CD4-positive, alpha-beta T cell treated with Interleukin-17A for 4 hours (primary cell): ENCODE results near the gene CUL3.
"Not testable (repeated sequence)": the region's sequence is repeated elsewhere in the genome, so short reads cannot be mapped to it uniquely, and the experiment has no call there.

Experiments used
- DNase-seq: peaks from one replicate; pipeline ENCODE4 v3.0.0-alpha.2; 2020; ENCODE audit warnings: mixed read lengths

The CUL3 gene

DNA sequence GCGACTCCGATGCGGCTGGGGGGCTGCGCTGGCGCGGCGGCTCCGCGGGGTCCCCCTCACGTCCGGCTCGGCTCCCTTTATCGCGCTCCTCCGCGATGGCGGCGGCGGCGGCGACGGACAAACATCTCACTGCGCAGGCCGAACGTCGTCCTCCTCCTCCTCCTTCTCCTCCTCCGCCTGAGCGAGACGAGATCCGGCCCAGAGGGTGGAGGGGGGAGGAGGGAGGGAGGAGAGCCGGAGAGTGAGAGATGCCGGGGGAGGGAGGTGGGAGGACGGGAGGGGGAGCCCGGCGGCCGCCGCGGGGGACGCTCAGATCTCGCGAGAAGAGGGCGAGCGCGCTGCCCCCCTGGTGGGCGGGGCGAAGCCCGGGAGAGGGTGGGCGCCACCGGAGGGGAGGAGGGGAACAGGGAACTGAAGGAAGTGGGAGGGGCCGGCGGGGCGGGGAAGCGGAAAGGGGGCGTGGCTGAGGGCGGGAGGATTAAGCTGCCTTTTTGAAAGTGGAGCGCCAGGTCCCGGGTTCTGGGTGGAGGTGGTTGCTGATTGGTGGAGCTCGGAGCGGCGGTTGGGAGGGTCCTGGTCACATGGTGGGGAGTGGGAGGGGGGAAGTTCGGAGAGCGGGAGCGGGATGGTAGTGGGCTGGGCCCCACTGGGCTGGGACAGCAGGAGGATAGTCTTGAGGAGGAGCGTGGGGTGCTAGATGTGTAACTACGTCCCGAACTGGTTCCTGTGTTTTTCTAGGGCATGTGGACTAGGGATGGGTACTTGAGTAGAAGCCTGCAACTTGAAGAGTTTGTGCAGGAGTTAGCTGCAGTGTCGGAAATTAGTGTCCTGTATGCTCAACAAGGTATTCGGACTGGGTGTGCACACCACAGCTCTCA, at the start of gene CUL3:
TSS of gene CUL3 (minus strand) at position 153 of the 878 bp plus-strand sequence. CDS start 354 bp downstream, outside the sequence.
- peak; percentile 99 for DNase-seq

DNA sequence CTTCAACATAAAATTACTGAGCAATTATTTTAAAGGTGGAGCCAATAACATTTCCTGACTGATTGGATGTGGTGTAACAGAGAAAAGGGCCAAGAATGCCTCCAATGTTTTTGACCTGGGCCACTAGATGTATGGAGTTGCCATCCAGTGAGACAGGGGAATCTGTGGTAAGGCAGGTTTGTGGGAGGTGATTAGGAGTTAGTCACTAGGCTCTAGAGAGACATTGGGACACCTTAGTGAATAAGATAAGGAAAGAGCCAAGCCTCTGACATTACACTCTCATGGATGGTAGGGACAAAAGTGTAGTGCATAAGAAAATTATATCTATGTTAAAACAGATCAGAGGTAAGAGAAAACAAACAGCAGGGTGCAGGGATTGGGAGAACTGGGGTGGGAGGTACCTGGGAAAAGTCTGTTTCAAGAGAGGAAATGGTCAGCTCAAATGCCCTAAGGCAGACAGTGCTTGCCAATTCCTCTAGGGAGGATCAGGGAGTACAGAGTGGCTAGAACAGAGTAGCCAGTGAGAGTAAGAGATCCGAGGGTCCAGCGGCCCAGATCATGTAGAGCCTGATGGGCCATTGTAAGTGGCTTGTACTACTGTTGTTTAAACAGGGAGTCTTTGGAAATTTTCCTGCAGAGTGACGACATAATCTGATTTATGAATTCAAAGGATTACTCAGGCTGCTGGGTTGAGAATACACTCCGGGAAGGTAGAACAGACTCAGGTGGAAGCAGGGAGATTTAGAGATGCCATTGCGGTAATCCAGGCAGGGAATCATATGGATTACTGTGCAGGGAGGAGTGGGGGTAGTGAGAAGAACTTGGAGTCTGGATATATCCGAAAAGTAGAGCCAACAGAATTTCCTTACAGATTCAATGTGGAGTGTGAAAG, 45.7 kb upstream of the CUL3 start:
- no peak for DNase-seq

DNA sequence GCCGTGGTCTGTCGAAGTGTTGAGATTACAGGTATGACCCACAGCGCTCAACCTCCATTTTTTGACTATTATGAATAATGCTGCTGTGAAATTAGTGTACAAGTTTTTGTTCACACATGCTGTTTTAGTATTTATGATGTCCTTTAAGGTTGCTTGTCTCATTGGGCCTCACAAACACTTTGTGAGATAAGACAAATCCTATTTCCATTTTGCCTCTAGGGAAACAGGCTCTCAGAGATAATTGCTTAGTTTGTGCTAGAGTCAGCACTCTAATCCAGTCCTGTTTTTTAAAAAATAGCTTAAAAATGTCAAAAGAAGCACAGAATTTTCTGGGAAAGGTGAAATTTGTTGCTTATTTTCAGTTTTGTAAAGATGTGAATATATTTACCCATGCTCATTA, 43.3 kb upstream of the CUL3 start:
- no peak for DNase-seq

DNA sequence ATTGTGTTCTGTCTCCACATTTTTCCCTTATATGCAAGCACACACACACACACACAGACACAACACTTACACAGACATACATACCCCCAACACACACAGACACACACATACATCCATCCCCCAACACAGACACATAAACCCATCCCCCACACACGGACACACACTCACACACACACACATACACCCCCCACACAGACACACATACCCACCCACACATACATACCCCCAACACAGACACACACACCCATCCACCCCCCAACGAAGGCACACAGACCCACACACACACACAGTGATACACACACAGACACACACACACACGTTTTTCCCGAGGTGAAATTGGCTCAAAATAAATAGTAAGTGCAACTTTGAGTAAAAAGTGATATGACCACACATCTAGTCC, 41.6 kb upstream of the CUL3 start:
- no peak for DNase-seq

DNA sequence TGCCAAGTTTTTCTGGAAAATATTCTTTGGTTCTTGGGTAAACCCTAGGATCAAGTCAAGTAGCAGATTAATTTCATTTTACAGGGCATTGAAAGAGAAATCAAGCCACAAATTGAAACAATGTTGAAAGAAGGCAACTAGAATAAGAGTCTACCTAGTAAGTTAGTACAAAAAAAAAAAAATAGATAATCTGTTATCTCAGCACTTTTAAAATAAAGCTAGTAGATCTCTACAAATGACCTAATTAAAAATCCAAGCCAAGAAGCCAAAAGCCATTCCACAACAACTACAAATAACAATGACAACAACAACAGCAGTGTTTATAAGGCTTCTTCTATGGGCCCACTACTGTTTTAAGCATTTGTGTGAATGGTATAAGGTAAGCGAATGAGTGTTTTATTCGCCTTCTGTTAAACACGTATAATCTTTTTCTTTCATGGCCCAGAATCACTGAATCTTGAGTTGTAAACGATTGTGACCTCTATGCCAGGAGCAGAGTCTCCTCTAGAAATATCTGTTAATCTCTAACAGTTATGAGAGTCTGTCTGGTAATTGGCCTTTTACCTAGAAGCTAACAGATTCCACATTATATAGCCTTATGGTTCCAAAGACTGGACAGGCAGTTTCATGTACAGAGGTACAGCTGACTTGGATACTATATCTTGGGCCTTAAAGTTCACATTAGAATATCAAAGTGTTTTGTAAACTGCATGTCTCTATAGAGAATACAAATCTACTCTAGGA, 28.6 kb upstream of the CUL3 start:
- DNase-seq = no peak

DNA sequence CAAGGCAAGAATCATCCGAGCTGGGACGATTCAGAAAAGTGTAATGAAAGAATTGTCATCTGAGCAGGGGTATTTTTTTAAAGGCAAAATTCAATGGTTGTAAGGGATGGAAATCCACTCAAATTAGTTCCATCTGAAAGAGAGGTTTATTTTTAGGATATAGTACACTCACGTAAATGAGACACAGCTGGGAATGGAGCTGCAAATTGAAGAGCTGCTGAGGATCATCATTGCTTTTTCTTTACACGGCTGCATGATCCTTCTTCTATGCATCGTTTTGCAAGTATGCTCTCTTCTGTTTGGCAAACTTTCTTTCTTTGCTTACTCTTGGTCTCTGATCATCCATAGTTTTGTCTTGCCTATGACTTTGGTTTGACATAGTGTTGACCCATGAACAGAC, 27.4 kb upstream of the CUL3 start:
- DNase-seq = no peak

DNA sequence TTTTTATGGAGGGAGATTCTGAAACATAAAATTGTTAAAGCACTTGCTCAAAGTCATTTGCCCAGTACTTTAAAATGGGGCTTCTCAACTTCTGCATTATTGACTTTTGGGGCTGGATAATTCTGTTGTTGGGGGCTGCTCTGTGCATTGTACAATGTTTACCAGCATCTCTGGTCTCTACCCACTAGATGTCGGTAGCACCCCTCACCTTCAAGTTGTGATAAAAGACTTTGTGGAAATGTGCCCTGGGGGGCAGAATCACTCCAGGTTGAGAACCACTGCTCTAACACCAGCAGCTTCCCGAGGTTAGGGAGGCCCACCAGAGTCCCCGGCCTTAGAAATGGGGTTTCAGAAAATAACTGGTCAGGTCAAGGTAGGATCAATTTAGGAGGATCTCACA, 26.8 kb upstream of the CUL3 start:
- no peak for DNase-seq

DNA sequence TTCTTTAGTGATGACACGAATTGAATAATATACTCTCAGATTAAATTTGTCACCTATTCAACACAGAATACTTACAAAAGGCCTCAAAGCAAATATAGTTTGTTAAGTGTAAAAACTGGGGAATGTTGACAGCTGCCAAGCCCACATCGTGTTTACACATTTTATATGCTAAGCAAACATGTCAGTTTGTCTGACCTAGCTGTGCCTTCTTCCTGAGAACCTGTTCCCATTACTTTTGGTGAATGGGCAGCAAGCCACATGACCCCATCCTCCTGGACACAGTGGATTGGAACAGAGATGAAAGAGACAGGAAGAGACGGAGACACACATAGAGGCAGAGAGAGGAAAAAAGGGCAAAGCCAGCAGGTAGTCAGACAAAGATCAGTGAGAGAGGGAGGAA, 22.9 kb upstream of the CUL3 start:
- DNase-seq = no peak

DNA sequence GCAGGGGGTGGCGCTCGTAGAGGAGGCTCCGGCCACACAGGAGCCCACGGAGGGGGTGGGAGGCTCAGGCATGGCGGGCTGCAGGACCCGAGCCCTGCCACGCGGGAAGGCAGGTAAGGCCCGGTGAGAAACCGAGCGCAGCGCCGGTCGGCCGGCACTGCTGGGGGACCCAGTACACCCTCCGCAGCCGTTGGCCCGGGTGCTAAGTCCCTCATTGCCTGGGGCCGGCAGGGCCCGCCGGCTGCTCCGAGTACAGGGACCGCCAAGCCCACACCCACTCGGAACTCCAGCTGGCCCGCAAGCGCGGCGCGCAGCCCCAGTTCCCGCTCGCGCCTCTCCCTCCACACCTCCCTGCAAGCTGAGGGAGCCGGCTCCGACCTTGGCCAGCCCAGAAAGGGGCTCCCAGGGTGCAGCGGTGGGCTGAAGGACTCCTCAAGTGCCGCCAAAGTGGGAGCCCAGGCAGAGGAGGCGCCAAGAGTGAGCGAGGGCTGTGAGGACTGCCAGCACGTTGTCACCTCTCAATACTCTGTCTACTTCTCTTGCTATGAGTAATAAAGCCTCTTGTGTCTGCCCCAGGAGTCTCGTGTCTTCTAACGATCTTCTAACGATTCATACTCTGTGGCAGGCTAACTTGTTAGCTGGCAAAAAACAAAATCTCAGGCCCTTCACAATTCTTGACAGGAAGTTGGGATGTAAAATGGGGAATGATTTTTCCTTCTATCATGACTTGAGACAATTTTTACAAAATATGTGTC, 18.8 kb upstream of the CUL3 start:
- not testable (repeated sequence) for DNase-seq

DNA sequence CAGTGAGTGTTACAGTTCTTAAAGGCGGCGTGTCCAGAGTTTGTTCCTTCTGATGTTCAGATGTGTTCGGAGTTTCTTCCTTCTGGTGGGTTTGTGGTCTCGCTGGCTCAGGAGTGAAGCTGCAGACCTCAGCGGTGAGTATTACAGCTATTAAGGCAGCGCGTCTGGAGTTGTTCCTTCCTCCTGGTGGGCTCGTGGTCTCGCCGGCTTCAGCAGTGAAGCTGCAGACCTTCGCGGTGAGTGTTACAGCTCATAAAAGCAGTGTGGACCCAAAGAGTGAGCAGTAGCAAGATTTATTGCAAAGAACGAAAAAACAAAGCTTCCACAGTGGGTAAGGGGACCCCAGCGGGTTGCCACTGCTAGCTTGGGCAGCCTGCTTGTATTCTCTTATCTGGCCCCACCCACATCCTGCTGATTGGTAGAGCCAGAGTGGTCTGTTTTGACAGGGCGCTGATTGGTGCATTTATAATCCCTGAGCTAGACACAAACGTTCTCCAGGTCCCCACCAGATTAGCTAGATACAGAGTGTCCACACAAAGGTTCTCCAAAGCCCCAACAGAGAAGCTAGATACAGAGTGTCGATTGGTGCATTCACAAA, 17.7 kb upstream of the CUL3 start:
- DNase-seq = peak; percentile 12

DNA sequence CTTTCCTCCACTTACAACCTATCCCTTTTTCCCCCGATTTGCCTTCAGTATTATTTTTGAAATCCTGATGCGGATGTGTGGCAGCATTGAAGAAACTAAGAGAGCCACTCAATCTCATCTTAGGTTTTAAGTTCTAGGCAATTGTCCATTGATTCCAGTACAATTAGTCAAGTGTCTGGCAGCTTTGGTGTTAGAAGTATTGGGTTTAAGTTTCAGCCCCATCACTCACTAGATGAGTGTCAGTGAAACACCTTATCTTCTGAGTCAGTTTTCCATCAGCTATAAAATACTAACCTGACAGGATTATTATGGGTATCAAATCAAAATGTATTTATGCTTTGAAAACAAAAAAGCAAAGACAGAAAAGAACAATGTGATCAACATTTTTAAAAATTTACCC, 16.8 kb upstream of the CUL3 start:
- no peak for DNase-seq

DNA sequence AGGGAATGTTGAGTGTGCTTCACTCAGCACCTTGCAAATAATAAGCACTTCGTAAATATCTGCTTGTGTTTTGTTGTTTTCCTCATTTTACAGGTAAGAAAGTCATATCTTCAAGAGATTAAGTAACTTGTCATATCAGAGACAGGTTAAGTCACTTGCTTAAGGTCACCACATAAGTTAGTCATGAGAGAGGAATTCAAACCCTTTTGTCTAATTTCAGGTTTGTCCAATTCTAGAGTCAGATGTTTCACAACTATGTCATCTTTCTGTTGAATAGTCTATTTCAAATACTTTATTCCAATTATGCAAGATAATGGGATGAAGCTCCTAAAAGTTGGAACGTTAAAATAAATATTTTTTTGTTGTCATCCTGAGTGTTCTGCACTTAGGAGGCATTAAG, 13.5 kb upstream of the CUL3 start:
- no peak for DNase-seq

DNA sequence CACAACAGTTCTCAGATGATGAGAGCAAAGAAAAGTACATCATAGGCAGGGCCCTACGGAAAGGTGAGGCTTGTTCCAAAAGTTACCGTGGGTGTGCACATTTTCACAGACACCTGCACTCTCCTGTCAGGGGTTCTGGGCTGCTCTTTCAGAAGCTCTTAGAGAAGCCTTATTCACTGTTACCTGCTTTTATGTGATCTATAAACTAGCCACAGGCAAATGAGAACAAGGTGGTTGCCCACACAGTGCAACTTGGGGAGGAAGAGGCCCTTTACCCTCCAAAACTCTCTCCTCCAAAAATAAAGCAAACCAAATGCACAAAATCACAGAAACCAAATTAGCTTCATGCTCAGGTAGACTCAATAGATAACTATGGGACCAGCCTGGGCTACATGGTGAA, 11.1 kb upstream of the CUL3 start:
- DNase-seq = no peak

DNA sequence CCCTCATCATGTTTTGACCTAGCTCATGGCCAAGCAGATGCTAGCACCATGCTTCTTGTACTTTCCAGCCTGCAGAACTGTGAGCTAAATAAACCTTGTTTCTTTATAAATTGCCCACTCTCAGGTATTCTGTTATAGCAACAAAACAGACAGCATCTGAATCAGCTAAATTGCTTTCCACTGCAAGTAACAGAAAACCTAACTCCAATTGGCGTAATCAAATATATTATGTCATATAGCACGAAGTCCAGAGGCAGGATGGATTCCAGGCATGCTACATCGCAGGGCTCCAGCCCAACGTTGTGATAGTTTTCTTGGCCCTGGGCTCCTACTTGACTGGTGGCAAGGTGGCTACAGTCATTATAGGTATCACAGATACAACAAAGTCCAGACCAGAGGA, 10.4 kb upstream of the CUL3 start:
- no peak for DNase-seq

DNA sequence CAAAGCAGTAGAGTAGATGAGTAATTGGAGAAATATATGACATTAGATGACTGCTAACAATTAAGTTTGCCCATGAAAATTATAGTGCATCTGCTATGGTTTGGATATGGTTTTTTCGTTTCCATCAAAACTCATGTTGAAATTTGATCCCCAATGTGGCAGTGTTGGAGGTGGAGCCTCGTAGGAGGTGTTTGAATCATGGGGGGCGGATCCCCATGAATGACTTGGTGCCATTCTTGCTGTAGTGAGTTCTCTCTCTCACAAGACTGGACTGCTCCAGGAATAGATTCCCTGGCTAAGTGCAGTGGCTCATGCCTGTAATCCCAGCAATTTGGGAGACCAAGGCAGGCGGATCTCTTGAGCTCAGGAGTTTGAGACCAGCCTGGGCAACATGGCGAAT, 9.7 kb upstream of the CUL3 start:
- no peak for DNase-seq

DNA sequence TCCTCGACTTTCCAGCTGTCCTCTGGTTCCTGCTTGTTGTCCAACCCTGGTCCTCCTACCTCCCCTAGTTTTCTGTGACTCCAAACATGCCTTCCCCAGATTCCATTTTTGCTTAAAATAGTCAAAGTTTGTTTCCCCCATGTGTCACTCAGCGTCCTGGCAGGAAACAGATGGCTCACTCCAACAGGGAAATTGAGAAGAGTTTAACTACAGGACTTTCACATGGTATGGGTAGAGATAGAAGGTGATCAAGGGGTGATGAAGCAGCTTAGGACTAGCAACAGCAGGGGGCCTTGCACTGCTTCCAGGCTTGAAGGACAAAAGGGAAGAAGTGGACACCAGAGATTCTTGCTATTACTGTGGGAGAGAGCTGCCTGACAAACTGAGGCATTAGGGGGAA, 6.1 kb upstream of the CUL3 start:
- no peak for DNase-seq

DNA sequence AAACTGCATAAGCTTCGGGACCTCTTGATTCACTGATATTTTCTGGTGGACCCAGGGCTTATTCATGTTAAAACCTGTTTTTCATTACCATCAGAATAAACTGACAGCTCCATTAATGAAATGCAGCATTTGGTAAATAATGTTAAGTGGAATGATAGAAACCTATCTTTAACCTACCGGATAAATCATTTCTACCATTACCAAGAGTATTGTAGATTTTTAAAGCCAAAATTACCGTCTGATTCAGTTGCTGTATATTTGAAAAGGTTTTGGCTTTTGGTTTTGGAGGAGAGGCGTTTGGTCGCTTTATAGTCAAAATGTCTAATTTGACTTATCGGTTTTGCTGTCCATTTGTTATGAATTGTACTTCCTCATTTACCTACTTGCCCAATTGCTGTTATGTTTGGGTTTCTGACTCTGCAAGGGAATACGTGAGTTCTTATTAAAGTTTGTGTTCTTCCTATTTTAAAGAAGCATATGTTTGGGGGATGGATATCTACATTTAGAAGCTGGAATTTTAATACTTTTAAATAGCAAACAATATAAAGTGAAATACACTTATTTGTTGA, 1.0 kb upstream of the CUL3 start:
- DNase-seq = no peak

DNA sequence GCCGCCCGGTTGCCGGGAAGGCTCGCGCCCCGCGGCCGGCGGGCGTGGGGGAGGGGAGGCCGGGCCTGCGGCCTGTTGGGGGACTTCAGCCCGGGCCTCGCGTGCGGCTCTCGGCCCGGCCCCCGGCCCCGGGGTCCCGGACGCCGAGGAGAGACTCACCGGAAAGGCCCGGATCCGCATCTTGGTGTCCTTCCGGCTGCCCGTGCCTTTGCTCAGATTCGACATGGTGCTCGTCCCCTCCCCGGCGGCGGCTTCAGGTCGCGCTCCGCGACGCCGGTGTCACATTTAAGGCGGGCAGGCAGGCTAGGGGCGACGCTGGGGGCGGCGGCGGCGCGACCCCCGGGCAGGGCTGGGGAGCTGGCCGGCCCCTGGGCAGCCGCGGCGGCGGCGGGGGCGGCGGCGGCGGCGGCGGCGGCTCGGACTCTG, 365 bp downstream of the CUL3 start:
- peak; percentile 69 for DNase-seq

DNA sequence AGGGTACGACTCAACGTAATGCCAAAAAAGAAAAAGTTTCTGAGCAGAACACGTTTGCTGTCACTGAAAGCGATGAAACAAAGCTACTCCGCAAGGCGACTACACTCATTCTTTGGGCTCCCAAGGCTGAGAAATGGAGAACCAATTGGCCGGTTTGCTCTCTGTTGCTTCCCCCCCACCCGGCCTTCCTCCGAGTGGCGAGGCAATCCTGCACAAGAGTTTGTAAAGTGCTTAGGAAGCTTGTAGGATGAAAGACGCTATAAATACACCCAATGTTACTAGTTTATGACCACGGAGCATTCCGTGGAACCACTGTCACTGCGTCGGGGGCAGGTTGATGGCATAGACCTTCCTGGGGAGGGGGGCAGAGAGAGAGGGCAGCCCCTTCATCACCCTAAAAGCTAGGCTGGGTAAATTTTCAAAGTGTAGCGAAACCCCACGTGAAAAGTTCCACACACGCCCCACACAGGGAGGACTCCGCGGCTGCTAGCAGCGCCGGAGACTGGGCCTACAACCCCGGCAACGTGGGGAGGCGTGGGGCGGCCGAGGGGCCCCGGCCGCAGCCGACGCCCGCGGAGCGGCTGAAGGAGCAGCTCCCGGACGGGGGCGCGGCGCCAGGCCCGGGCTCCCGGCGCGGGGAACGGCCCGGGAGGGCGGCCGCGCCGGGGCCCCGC, 915 bp downstream of the CUL3 start:
- peak; percentile 36 for DNase-seq

DNA sequence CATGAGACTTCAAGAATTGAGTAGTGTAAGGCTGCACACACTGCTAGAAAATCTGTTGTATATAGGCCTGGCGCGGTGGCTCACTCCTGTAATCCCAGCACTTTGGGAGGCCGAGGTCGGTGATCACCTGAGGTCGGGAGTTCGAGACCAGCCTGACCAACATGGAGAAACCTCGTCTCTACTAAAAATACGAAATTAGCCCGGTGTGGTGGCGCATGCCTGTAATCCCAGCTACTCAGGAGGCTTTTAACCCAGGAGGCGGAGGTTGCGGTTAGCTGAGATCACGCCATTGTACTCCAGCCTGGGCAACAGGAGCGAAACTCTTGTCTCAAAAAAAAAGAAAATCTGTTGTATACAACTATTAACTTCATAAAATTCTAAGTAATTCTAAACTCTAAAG, 2.1 kb downstream of the CUL3 start:
- DNase-seq = not testable (repeated sequence)

DNA sequence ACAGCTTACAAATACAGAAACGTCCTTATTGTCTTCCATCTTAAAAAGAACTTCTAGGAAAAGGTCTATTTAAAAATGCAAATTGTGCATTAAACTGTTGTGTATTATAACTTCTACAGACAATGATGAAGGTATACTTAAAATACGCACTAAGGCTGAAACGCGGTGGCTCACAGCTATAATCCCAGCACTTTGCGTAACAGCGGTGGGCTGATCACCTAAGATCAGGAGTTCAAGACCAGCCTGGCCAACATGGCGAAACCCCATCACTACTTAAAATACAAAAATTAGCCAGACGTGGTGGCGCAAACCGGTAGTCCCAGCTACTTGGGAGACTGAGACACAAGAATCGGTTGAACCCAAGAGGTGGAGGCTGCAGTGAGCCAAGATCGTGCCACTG, 4.9 kb downstream of the CUL3 start:
- DNase-seq = no peak
